HCT116 (cell line): ENCODE measurements around the gene AFDN. TPM values are rescaled to one million over a fixed set of nuclear protein-coding genes. Genes with fewer than 3 reads are reported as not detected.

Experiments used
- ATAC-seq: fragments of 200-7000 bp; cut with Tn5 transposase; 2 replicates; pipeline ENCODE4 v1.9.1; 2020; ENCODE audit warnings: mild to moderate bottlenecking, moderate library complexity
- BruUV-seq: library from RNA; stranded (reverse); fragments of 400-500 nt; replicated peaks from 2 replicates; lab custom pipeline; 2021; lab: Mats Ljungman, UMichigan
- CTCF ChIA-PET: fragments of 300-600 bp; sonication (Branson Sonifier 250); formaldehyde crosslinking; loops from one replicate; lab custom pipeline; 2021; ENCODE audit warnings: antibody characterized with exemption; lab: Charles Lee
- POLR2A ChIA-PET: fragments of 300-600, 350-600 bp; sonication (Branson Sonifier 250); formaldehyde crosslinking; loops from one replicate; lab custom pipeline; 2021; ENCODE audit warnings: antibody characterized with exemption; lab: Charles Lee
- RAD21 ChIA-PET, 2 experiments: fragments of 300-600 bp; sonication (Branson Sonifier 250); formaldehyde crosslinking; loops; one replicate each; lab custom pipeline; 2023; ENCODE audit warnings: low total read pairs in 2 of 2; ENCODE audit not compliant: uncharacterized antibody in 2 of 2, unreplicated experiment in 2 of 2, low non-redundant PET in 1 of 2; lab: Charles Lee
- DNase-seq: peaks from one replicate; pipeline ENCODE4 v3.0.0-alpha.2; 2010; ENCODE audit warnings: low read depth, low spot score
- H2AFZ ChIP-seq: fragments of 200-600 bp; shearing (Covaris generic), sonication (generic); 2 replicates; pipeline ENCODE4 v1.6.1; 2017; ENCODE audit warnings: low read depth, mixed run types, mixed read lengths, antibody characterized with exemption, low read length; ENCODE audit not compliant: poor library complexity, severe bottlenecking
- H3K27ac ChIP-seq: 2 replicates; pipeline ENCODE4 v1.5.1; 2012; ENCODE audit warnings: low read depth, low read length
- H3K27me3 ChIP-seq: fragments of 200-600 bp; sonication (generic); 2 replicates; pipeline ENCODE4 v1.6.1; 2016; ENCODE audit warnings: mixed run types, low read length, mixed read lengths; ENCODE audit not compliant: insufficient read depth
- H3K36me3 ChIP-seq, 2 experiments: fragments of 200-500 bp in 1 of 2; fragments of 200-600 bp in 1 of 2; sonication (Bioruptor generic) in 1 of 2; sonication (generic) in 1 of 2; 2 replicates each; pipeline versions ENCODE4 v1.5.1 to v1.6.1; 2014 to 2016; ENCODE audit warnings: low read length in 2 of 2, inconsistent platforms in 1 of 2, mixed read lengths in 1 of 2, mixed run types in 1 of 2; ENCODE audit not compliant: insufficient read depth in 2 of 2, control insufficient read depth in 1 of 2
- H3K4me1 ChIP-seq, 2 experiments: fragments of 200-600 bp in 1 of 2; sonication (generic) in 1 of 2; 2 replicates each; pipeline versions ENCODE4 v1.5.1 to v1.6.1; 2012 to 2017; ENCODE audit warnings: low read length in 2 of 2, inconsistent platforms in 1 of 2, mild to moderate bottlenecking in 1 of 2, mixed read lengths in 1 of 2, mixed run types in 1 of 2, moderate library complexity in 1 of 2; ENCODE audit not compliant: insufficient read depth in 2 of 2, control insufficient read depth in 1 of 2
- H3K4me2 ChIP-seq: fragments of 200-600 bp; sonication (generic); 2 replicates; pipeline ENCODE4 v1.6.1; 2017; ENCODE audit warnings: mixed run types, low read length, mixed read lengths
- H3K4me3 ChIP-seq, 2 experiments: fragments of 200-600 bp in 1 of 2; sonication (generic) in 1 of 2; replicated peaks in 1 of 2; 2 replicates each; pipeline ENCODE4 v1.5.1; 2011 to 2016; ENCODE audit warnings: low read length in 2 of 2, control low read depth in 1 of 2, low read depth in 1 of 2, mild to moderate bottlenecking in 1 of 2, mixed read lengths in 1 of 2, mixed run types in 1 of 2
- H3K79me2 ChIP-seq: fragments of 200-600 bp; sonication (generic); 2 replicates; pipeline ENCODE4 v1.6.1; 2017; ENCODE audit warnings: mild to moderate bottlenecking, mixed run types, low read length, moderate library complexity, mixed read lengths; ENCODE audit not compliant: insufficient read depth
- H3K9ac ChIP-seq: fragments of 200-600 bp; sonication (generic); 2 replicates; pipeline ENCODE4 v1.6.1; 2016; ENCODE audit warnings: low read length, mixed read lengths
- H3K9me2 ChIP-seq: fragments of 200-600 bp; sonication (generic), shearing (Covaris generic); 2 replicates; pipeline ENCODE4 v1.6.1; 2017; ENCODE audit warnings: mixed run types, mild to moderate bottlenecking, moderate library complexity; ENCODE audit not compliant: insufficient read depth
- H3K9me3 ChIP-seq, 2 experiments: fragments of 200-500 bp in 1 of 2; fragments of 200-600 bp in 1 of 2; sonication (Bioruptor generic) in 1 of 2; sonication (generic) in 1 of 2; 2 replicates each; pipeline ENCODE4 v1.6.1; 2014 to 2017; ENCODE audit warnings: low read length in 2 of 2, mixed read lengths in 2 of 2, inconsistent platforms in 1 of 2, low read depth in 1 of 2, mild to moderate bottlenecking in 1 of 2, mixed run types in 1 of 2, moderate library complexity in 1 of 2; ENCODE audit not compliant: control insufficient read depth in 1 of 2, insufficient read depth in 1 of 2
- H4K20me1 ChIP-seq: fragments of 200-600 bp; sonication (generic), shearing (Covaris generic); 2 replicates; pipeline ENCODE4 v1.6.1; 2017; ENCODE audit warnings: mixed run types, mild to moderate bottlenecking, moderate library complexity; ENCODE audit not compliant: insufficient read depth
- ATF3 ChIP-seq: IDR thresholded peaks from 2 replicates; pipeline ENCODE4 v1.6.1; 2012
- CBX3 ChIP-seq: IDR thresholded peaks from 2 replicates; pipeline ENCODE4 v1.6.1; 2012; ENCODE audit warnings: low read depth
- CEBPB ChIP-seq: IDR thresholded peaks from 2 replicates; pipeline ENCODE4 v1.6.1; 2012; ENCODE audit warnings: low read depth
- CTCF ChIP-seq, 3 experiments: fragments of 200-600 bp in 1 of 3; sonication (generic) in 1 of 3; IDR thresholded peaks in 2 of 3; conservative IDR thresholded peaks in 1 of 3; 2 replicates each; pipeline ENCODE4 v1.5.1; 2012 to 2017; ENCODE audit warnings: low read depth in 2 of 3, low read length in 2 of 3, antibody characterized with exemption in 1 of 3, borderline replicate concordance in 1 of 3, control low read depth in 1 of 3, mild to moderate bottlenecking in 1 of 3, mixed read lengths in 1 of 3, mixed run types in 1 of 3, moderate library complexity in 1 of 3; ENCODE audit not compliant: insufficient read depth in 1 of 3
- EGR1 ChIP-seq: IDR thresholded peaks from 2 replicates; pipeline ENCODE4 v1.6.1; 2012; ENCODE audit warnings: low read depth
- ELF1 ChIP-seq: IDR thresholded peaks from 2 replicates; pipeline ENCODE4 v1.6.1; 2012; ENCODE audit warnings: low read depth, borderline replicate concordance
- EZH2 ChIP-seq: fragments of 200-600 bp; sonication (generic); IDR thresholded peaks from 2 replicates; pipeline ENCODE4 v1.6.1; 2017; ENCODE audit warnings: antibody characterized with exemption, mixed run types
- EZH2phosphoT487 ChIP-seq: fragments of 200-600 bp; IDR thresholded peaks from 2 replicates; pipeline ENCODE4 v1.6.1; 2018; ENCODE audit warnings: antibody characterized with exemption, borderline replicate concordance
- FOSL1 ChIP-seq: IDR thresholded peaks from 2 replicates; pipeline ENCODE4 v1.6.1; 2012; ENCODE audit warnings: low read depth
- JUND ChIP-seq: IDR thresholded peaks from 2 replicates; pipeline ENCODE4 v1.6.1; 2012
- MAX ChIP-seq: IDR thresholded peaks from 2 replicates; pipeline ENCODE4 v1.6.1; 2012
- POLR2A ChIP-seq: IDR thresholded peaks from 2 replicates; pipeline ENCODE4 v1.7.0; 2011; ENCODE audit warnings: borderline replicate concordance; ENCODE audit not compliant: insufficient read depth, insufficient read length; ENCODE audit errors: extremely low read depth
- RAD21 ChIP-seq: IDR thresholded peaks from 2 replicates; pipeline ENCODE4 v1.6.1; 2012; ENCODE audit warnings: low read depth, mild to moderate bottlenecking
- SIN3A ChIP-seq: IDR thresholded peaks from 2 replicates; pipeline ENCODE4 v1.6.1; 2012; ENCODE audit warnings: low read depth
- ZBTB33 ChIP-seq: IDR thresholded peaks from 2 replicates; pipeline ENCODE4 v1.6.1; 2011; ENCODE audit warnings: mild to moderate bottlenecking, low read length, moderate library complexity; ENCODE audit not compliant: insufficient replicate concordance; ENCODE audit errors: extremely low read depth
- ZFX ChIP-seq: fragments of 450-650 bp; IDR thresholded peaks from 2 replicates; pipeline ENCODE4 v1.6.1; 2017
- ZNF274 ChIP-seq: fragments of 200-500 bp; sonication (Bioruptor generic); IDR thresholded peaks from 2 replicates; pipeline ENCODE4 v1.6.1; 2014; ENCODE audit warnings: mild to moderate bottlenecking, low read depth, low read length, inconsistent platforms
- intact Hi-C: fragments of 100-400 bp; cut with micrococcal nuclease; formaldehyde crosslinking; loops from 2 replicates; pipeline ENCODE4 v1.10.0; 2022
- total RNA-seq: library from RNA; stranded (reverse); gene quantifications from one replicate; pipeline ENCODE4 v1.2.1, GENCODE V29; 2021; ENCODE audit not compliant: unreplicated experiment

The AFDN gene
- total RNA-seq, 1 experiment from 2014 or later = 59.4 TPM

- BruUV-seq = TSS peak; percentile 9
- no peaks in the 10 kb centered on the region for H3K79me2 ChIP-seq
- TF ChIP-seq RAD21 (no peak), SIN3A (no peak), ELF1 (no peak), ZFX (no peak), CTCF (IDR thresholded peaks at IDR 0.05 in 2 of 3, conservative IDR thresholded peaks at IDR 0.05 in 1 of 3; ENCODE audit: borderline replicate concordance in 1 of 3, insufficient read depth in 1 of 3, low read depth in 2 of 3, low read length in 2 of 3) (no peak), JUND (no peak), ZBTB33 (no peak), MAX (no peak), CBX3 (no peak), EGR1 (no peak), ATF3 (no peak), POLR2A (no peak), EZH2phosphoT487 (no peak), EZH2 (no peak), FOSL1 (no peak), ZNF274 (no peak), CEBPB (no peak)
- TF ChIP-seq, all 23 proteins: peak for 0
- ChIA-PET CTCF (no interaction called here), POLR2A (no interaction called here), RAD21 (no interaction called here)
- H3K27ac ChIP-seq = no peak overlapping the region
- ATAC-seq (no peak), DNase-seq (no peak)
- H3K9me3 ChIP-seq = no peaks in the 10 kb centered on the region
- no peaks in the 10 kb centered on the region for H3K27me3 ChIP-seq
- no peak overlapping the region for H2AFZ ChIP-seq
- no peak overlapping the region for H3K4me2 ChIP-seq
- intact Hi-C loops = no loop called here
- H3K4me1 ChIP-seq = no peaks in the 10 kb centered on the region
- no peaks in the 10 kb centered on the region for H4K20me1 ChIP-seq
- H3K9ac ChIP-seq = no peak overlapping the region
- H3K36me3 ChIP-seq = peaks cover 18 to 23% of the 10 kb centered on the region in 2 experiments; a peak in 3 of 4 replicates
- no peaks in the 10 kb centered on the region for H3K9me2 ChIP-seq
- H3K4me3 ChIP-seq = no peak overlapping the region
Measured at GRCh38 chr6:167920165-167920564, 93.5 kb downstream of the AFDN start.
